GM12878 (cell line): Measurements from ENCODE around the gene MARCHF11. TPM values are rescaled to one million over a fixed set of nuclear protein-coding genes. Genes with fewer than 3 reads are reported as not detected.

Experiments used
- ATAC-seq: fragments of 200-7000 bp; cut with Tn5 transposase; 3 replicates; pipeline ENCODE4 v1.9.1; 2020; ENCODE audit warnings: mild to moderate bottlenecking, moderate library complexity
- BruUV-seq: library from RNA; stranded (reverse); fragments of 400-500 nt; replicated peaks from 2 replicates; lab custom pipeline; 2021; lab: Mats Ljungman, UMichigan
- CTCF ChIA-PET: fragments of 300-600 bp; sonication (Branson Sonifier 250); formaldehyde crosslinking; extraction: SDS; loops from one replicate; lab custom pipeline; 2021; ENCODE audit warnings: inconsistent platforms; lab: Yijun Ruan, JAX
- POLR2A ChIA-PET: fragments of 350-600 bp; formaldehyde crosslinking; extraction: SDS; loops from one replicate; lab custom pipeline; 2021; ENCODE audit warnings: inconsistent platforms; lab: Charles Lee
- RAD21 ChIA-PET: fragments of 300-600 bp; sonication (Branson Sonifier 250); formaldehyde crosslinking; loops from one replicate; lab custom pipeline; 2023; ENCODE audit warnings: antibody characterized with exemption; ENCODE audit not compliant: unreplicated experiment; lab: Charles Lee
- SMC1A ChIA-PET: fragments of 300-600 bp; sonication (Branson Sonifier 250); formaldehyde crosslinking; loops from one replicate; lab custom pipeline; 2023; ENCODE audit not compliant: unreplicated experiment, uncharacterized antibody; lab: Charles Lee
- DNase-seq: peaks from one replicate; pipeline ENCODE4 v3.0.0-alpha.2; 2011; ENCODE audit warnings: low read depth, low spot score
- FAIRE-seq: peaks from 3 replicates; lab custom pipeline; 2011; peaks lifted over from hg19 to GRCh38; lab: Jason Lieb, UNC
- H2AFZ ChIP-seq: 2 replicates; pipeline ENCODE4 v1.6.0; 2011; ENCODE audit warnings: low read depth, low read length, control low read depth; ENCODE audit not compliant: control insufficient read depth
- H3K27ac ChIP-seq: 2 replicates; pipeline ENCODE4 v1.5.1; 2011; ENCODE audit warnings: control low read depth; ENCODE audit not compliant: control insufficient read depth, insufficient read depth
- H3K27me3 ChIP-seq, 2 experiments: replicated peaks in 1 of 2; 2 replicates each; pipeline versions ENCODE4 v1.6.0 to v1.6.1; 2011; ENCODE audit warnings: low read length in 1 of 2; ENCODE audit not compliant: control insufficient read depth in 2 of 2, insufficient read depth in 2 of 2
- H3K36me3 ChIP-seq, 2 experiments: 2 replicates each; pipeline ENCODE4 v1.5.1; 2011; ENCODE audit warnings: low read length in 1 of 2; ENCODE audit not compliant: control insufficient read depth in 2 of 2, insufficient read depth in 2 of 2
- H3K4me1 ChIP-seq: 2 replicates; pipeline ENCODE4 v1.6.1; 2011; ENCODE audit warnings: mild to moderate bottlenecking, low read length, moderate library complexity, mixed read lengths; ENCODE audit not compliant: control insufficient read depth, insufficient read depth
- H3K4me2 ChIP-seq: 2 replicates; pipeline ENCODE4 v1.6.0; 2011; ENCODE audit warnings: control low read depth; ENCODE audit not compliant: control insufficient read depth, insufficient read depth
- H3K4me3 ChIP-seq: fragments of 200-600 bp; sonication (generic); 2 replicates; pipeline ENCODE4 v1.5.1; 2016
- H3K79me2 ChIP-seq: 2 replicates; pipeline ENCODE4 v1.6.0; 2011; ENCODE audit warnings: low read length; ENCODE audit not compliant: control insufficient read depth, insufficient read depth
- H3K9ac ChIP-seq: 2 replicates; pipeline ENCODE4 v1.8.0; 2011; ENCODE audit warnings: low read length, control low read depth, mixed read lengths; ENCODE audit not compliant: control insufficient read depth, insufficient read depth
- H3K9me3 ChIP-seq: replicated peaks from 3 replicates; pipeline ENCODE4 v1.5.1; 2011; ENCODE audit warnings: mild to moderate bottlenecking, low read length; ENCODE audit not compliant: control insufficient read depth, insufficient read depth
- H4K20me1 ChIP-seq: 2 replicates; pipeline ENCODE4 v1.6.0; 2011; ENCODE audit not compliant: control insufficient read depth, insufficient read depth
- BACH1 ChIP-seq: fragments of 450-650 bp; IDR thresholded peaks from 2 replicates; pipeline ENCODE4 v1.6.1; 2017; ENCODE audit warnings: mild to moderate bottlenecking, borderline replicate concordance
- IRF4 ChIP-seq: IDR thresholded peaks from 2 replicates; pipeline ENCODE4 v1.6.1; 2011; ENCODE audit warnings: low read depth, low read length
- WGBS: methylation state at CpG from one replicate; pipeline ENCODE4 v1.1.6; 2016; ENCODE audit warnings: low lambda C conversion rate; ENCODE audit not compliant: insufficient replicate concordance, insufficient coverage; ENCODE audit errors: missing lambda C conversion rate; 5-methylcytosine and 5-hydroxymethylcytosine counted together
- in situ Hi-C: fragments of 300-500 bp; cut with MboI; formaldehyde crosslinking; loops from 9 replicates; pipeline ENCODE4 v1.14.3; 2018; ENCODE audit warnings: mixed read lengths
- intact Hi-C: fragments of 100-400 bp; cut with micrococcal nuclease; formaldehyde crosslinking; loops from one replicate; pipeline ENCODE4 v1.14.2; 2022; ENCODE audit not compliant: unreplicated experiment
- polyA plus RNA-seq, 11 experiments: library from polyadenylated mRNA; depleted of rRNA in 4 of 11; unstranded in 6 of 11; stranded (reverse) in 5 of 11; fragments of >200 nt; fragmentation: Nextera tagmentation in 4 of 11; fragmentation: Illumina TruSeq in 1 of 11; extraction: Ambion mirVana in 4 of 11; extraction: Trizol in 1 of 11; gene quantifications; 1 replicate in 1 of 11; 2 replicates in 10 of 11; pipeline versions ENCODE4 v1.2.1 to v1.2.3, GENCODE V29; 2011 to 2016; ENCODE audit warnings: inconsistent platforms in 2 of 11, missing spikeins in 2 of 11, low read depth in 1 of 11
- total RNA-seq, 4 experiments: library from RNA; depleted of rRNA in 3 of 4; stranded (reverse); fragments of >200 nt in 3 of 4; fragmentation: Illumina TruSeq in 1 of 4; extraction: Trizol in 1 of 4; gene quantifications; 2 replicates each; pipeline versions ENCODE4 v1.2.1 to v1.2.3, GENCODE V29; 2013 to 2021
- TF ChIP-seq, protein P1 (sequence below): IDR thresholded peaks from 2 replicates; pipeline ENCODE4 v1.6.1; 2012; ENCODE audit warnings: mild to moderate bottlenecking, low read depth, low read length

Gene MARCHF11
- total and polyA plus RNA-seq, 10 of the 15 experiments (the other 5 are each of a cell fraction or from before 2014, with no cell fraction given), result 0.26 TPM; not detected in 9

GRCh38 chr5:16178745-16179372 lies 732 bp downstream of the MARCHF11 start:
- no peaks in the 10 kb centered on the region for H3K79me2 ChIP-seq
- FAIRE-seq, result no peak
- no peaks in the 10 kb centered on the region for H3K36me3 ChIP-seq
- H3K27ac ChIP-seq, result no peak overlapping the region
- intact Hi-C loops (no loop called here), in situ Hi-C loops (no loop called here)
- WGBS, result 53% methylated on average over 36 of the region's 57 CpGs
- H3K9me3 ChIP-seq, result no peaks in the 10 kb centered on the region
- CTCF ChIA-PET, result no interaction called here
- DNase-seq, result no peak
- H3K4me2 ChIP-seq, result no peak overlapping the region
- no peak overlapping the region for H3K4me3 ChIP-seq
- TF ChIP-seq, protein P1, sequence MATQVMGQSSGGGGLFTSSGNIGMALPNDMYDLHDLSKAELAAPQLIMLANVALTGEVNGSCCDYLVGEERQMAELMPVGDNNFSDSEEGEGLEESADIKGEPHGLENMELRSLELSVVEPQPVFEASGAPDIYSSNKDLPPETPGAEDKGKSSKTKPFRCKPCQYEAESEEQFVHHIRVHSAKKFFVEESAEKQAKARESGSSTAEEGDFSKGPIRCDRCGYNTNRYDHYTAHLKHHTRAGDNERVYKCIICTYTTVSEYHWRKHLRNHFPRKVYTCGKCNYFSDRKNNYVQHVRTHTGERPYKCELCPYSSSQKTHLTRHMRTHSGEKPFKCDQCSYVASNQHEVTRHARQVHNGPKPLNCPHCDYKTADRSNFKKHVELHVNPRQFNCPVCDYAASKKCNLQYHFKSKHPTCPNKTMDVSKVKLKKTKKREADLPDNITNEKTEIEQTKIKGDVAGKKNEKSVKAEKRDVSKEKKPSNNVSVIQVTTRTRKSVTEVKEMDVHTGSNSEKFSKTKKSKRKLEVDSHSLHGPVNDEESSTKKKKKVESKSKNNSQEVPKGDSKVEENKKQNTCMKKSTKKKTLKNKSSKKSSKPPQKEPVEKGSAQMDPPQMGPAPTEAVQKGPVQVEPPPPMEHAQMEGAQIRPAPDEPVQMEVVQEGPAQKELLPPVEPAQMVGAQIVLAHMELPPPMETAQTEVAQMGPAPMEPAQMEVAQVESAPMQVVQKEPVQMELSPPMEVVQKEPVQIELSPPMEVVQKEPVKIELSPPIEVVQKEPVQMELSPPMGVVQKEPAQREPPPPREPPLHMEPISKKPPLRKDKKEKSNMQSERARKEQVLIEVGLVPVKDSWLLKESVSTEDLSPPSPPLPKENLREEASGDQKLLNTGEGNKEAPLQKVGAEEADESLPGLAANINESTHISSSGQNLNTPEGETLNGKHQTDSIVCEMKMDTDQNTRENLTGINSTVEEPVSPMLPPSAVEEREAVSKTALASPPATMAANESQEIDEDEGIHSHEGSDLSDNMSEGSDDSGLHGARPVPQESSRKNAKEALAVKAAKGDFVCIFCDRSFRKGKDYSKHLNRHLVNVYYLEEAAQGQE, result peak; percentile 94
- no peak for TF ChIP-seq BACH1
- 0 out of 2 replicates have a peak, but pooled peaks have one; percentile 37 for TF ChIP-seq IRF4
- peak; percentile 60 for ATAC-seq
- H3K4me1 ChIP-seq, result no peaks in the 10 kb centered on the region
- H3K9ac ChIP-seq, result no peak overlapping the region
- H2AFZ ChIP-seq, result no peak overlapping the region
- H3K27me3 ChIP-seq, result no peaks in the 10 kb centered on the region; a peak in 1 of 4 replicates
- no TSS peak for BruUV-seq
- POLR2A ChIA-PET, result no interaction called here
- H4K20me1 ChIP-seq, result no peaks in the 10 kb centered on the region
- SMC1A ChIA-PET, result no interaction called here
- RAD21 ChIA-PET, result no interaction called here
